ENCODE results near the gene KCNC1. TPM values are rescaled to one million over a fixed set of nuclear protein-coding genes. Genes with fewer than 3 reads are reported as not detected.

The KCNC1 gene
- total and polyA plus RNA-seq, 3 donors from 2014 or later: 3.3 to 5.8 (median 5.2) TPM

- Histone ChIP-seq H3K27me3 (no peaks in the 10 kb centered on the region), H3K27ac (no peak overlapping the region), H3K9me3 (no peaks in the 10 kb centered on the region), H3K36me3 (ENCODE audit: low read depth, missing control alignments) (no peaks in the 10 kb centered on the region), H3K4me1 (no peaks in the 10 kb centered on the region), H3K4me3 (no peak overlapping the region)
- no peak for DNase-seq
- WGBS, 2 donors: 89% methylated on average over 12 to 13 of the region's 13 CpGs
- intact Hi-C loops (cut with DNase I; ENCODE audit: low total_unique reads): no loop called here
- TF ChIP-seq CTCF (IDR thresholded peaks at IDR 0.05) (no peak), POLR2A (IDR thresholded peaks at IDR 0.05) (no peak)
Measured at GRCh38 chr11:17765356-17766072, 30.9 kb downstream of the KCNC1 start.

- intact Hi-C loops (cut with DNase I; ENCODE audit: low total_unique reads): no loop called here
- no peak overlapping the region for H3K27ac ChIP-seq
- no peaks in the 10 kb centered on the region for H3K27me3 ChIP-seq
- no peaks in the 10 kb centered on the region for H3K4me1 ChIP-seq
- TF ChIP-seq POLR2A (IDR thresholded peaks at IDR 0.05) (no peak), CTCF (IDR thresholded peaks at IDR 0.05) (no peak)
- no peaks in the 10 kb centered on the region for H3K9me3 ChIP-seq
- no peak overlapping the region for H3K4me3 ChIP-seq
- H3K36me3 ChIP-seq (ENCODE audit: low read depth, missing control alignments): no peaks in the 10 kb centered on the region
- 92 to 100% methylated on average over 8 of the region's 8 CpGs for WGBS, 2 donors
- DNase-seq: no peak
Measured at GRCh38 chr11:17766073-17766359, 31.4 kb downstream of the KCNC1 start.

- TF ChIP-seq CTCF (IDR thresholded peaks at IDR 0.05) (no peak), POLR2A (IDR thresholded peaks at IDR 0.05) (no peak)
- Histone ChIP-seq H3K9me3 (no peaks in the 10 kb centered on the region), H3K36me3 (ENCODE audit: low read depth, missing control alignments) (no peaks in the 10 kb centered on the region), H3K4me1 (no peaks in the 10 kb centered on the region), H3K4me3 (no peak overlapping the region), H3K27me3 (no peaks in the 10 kb centered on the region), H3K27ac (no peak overlapping the region)
- no peak for DNase-seq
- 81 to 86% methylated on average over 5 of the region's 5 CpGs for WGBS, 2 donors
- intact Hi-C loops (cut with DNase I; ENCODE audit: low total_unique reads): no loop called here
Measured at GRCh38 chr11:17766590-17766989, 32.0 kb downstream of the KCNC1 start.

- Histone ChIP-seq H3K27me3 (no peaks in the 10 kb centered on the region), H3K4me1 (no peaks in the 10 kb centered on the region), H3K4me3 (no peak overlapping the region), H3K27ac (no peak overlapping the region), H3K9me3 (no peaks in the 10 kb centered on the region), H3K36me3 (ENCODE audit: low read depth, missing control alignments) (no peaks in the 10 kb centered on the region)
- TF ChIP-seq CTCF (IDR thresholded peaks at IDR 0.05): no peak
- no peak for TF ChIP-seq POLR2A (IDR thresholded peaks at IDR 0.05)
- no peak for DNase-seq
- intact Hi-C loops (cut with DNase I; ENCODE audit: low total_unique reads): no loop called here
- WGBS, 2 donors: 78 to 82% methylated on average over 7 of the region's 7 CpGs
Measured at GRCh38 chr11:17767301-17767885, 32.8 kb downstream of the KCNC1 start.

- no peak for TF ChIP-seq CTCF (IDR thresholded peaks at IDR 0.05)
- TF ChIP-seq POLR2A (IDR thresholded peaks at IDR 0.05): no peak
- Histone ChIP-seq H3K4me3 (no peak overlapping the region), H3K36me3 (ENCODE audit: low read depth, missing control alignments) (no peaks in the 10 kb centered on the region), H3K9me3 (no peaks in the 10 kb centered on the region), H3K27me3 (no peaks in the 10 kb centered on the region), H3K27ac (no peak overlapping the region), H3K4me1 (no peaks in the 10 kb centered on the region)
- intact Hi-C loops (cut with DNase I; ENCODE audit: low total_unique reads): no loop called here
- DNase-seq: no peak
- WGBS, 2 donors: 89 to 100% methylated on average over 2 of the region's 2 CpGs
Measured at GRCh38 chr11:17767914-17768313, 33.3 kb downstream of the KCNC1 start.
